Left renal pelvis (tissue), 4 donors: Measurements from ENCODE around the gene SPTBN4. TPM values are rescaled to one million over a fixed set of nuclear protein-coding genes. Genes with fewer than 3 reads are reported as not detected.
"Not testable (repeated sequence)": the region's sequence is repeated elsewhere in the genome, so short reads cannot be mapped to it uniquely, and the experiment has no call there.

Source experiments
- DNase-seq, 4 donors: peaks; one replicate each; pipeline ENCODE4 v3.0.0-alpha.2; 2013; ENCODE audit warnings: low read depth in 4 of 4, low spot score in 3 of 4
- polyA plus RNA-seq, 4 donors: library from polyadenylated mRNA; unstranded; fragments of 120-200 nt; gene quantifications; one replicate each; pipeline ENCODE4 v1.2.1, GENCODE V29; 2013; ENCODE audit not compliant: insufficient read length in 4 of 4

Gene SPTBN4
- polyA plus RNA-seq, 4 donors: 1.2 to 3.3 (median 1.8) TPM

DNA sequence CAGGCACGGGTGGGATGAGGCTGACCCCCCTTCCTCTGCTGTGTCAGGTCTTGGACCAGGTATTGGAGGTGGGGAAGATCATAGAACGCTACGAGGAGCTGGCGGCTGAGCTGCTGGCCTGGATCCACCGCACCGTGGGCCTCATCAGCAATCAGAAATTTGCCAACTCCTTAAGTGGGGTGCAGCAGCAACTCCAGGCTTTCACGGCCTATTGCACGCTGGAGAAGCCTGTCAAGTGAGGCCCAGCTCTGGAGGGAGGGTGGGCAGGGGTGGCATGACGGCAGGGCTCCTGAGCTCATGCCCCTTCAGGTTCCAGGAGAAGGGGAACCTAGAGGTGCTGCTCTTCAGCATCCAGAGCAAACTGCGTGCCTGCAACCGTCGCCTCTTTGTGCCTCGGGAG lies 35.3 kb downstream of the SPTBN4 start:
- no peak for DNase-seq

DNA sequence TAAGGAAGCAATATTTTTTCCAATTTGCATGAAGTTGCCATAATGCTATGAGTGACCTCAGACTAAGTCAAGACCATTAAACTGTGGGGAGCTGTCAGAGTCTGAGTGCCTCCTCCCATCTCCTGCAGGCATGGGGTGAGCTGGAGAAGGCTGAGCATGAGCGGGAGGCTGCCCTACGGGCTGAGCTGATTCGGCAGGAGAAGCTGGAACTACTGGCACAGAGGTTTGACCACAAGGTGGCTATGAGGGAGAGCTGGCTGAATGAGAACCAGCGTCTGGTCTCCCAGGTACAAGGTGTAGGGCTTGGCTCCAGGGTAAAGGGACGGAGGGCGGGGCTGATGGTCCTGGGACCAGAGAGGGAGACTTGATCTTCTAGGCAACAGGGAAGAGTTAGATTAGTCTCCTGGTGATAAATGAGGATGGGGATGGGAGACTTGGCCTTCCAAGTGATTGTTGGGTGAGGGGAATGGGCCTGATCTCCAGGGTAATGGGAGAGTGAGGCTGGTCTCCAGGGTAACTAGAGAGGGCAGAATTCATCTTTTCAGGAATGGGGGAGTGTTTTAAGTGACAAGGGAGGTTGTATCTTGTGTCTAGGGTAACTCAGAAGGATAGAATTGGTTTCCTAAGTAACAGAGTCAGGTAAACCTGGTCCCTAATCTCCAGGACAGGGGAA lies 36.0 kb downstream of the SPTBN4 start:
- no peak for DNase-seq

DNA sequence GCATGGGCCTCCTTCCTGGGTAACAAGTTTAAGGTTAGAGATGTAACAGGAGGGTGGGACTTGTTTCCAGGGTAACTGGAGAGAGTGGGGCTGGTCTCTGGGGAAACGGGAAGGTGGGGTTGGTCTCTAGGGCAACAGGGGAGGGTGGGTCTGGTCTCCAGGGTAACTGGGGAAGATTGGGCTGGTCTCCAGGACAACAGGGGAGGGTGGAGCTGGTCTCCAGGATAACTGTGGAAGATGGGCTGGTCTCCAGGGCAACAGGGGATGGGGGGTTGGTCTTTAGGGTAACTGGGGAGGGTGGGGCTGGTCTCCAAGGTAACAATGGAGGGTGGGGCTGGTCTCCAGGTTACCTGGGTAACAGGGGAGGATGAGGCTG lies 36.5 kb downstream of the SPTBN4 start:
- DNase-seq: no peak

DNA sequence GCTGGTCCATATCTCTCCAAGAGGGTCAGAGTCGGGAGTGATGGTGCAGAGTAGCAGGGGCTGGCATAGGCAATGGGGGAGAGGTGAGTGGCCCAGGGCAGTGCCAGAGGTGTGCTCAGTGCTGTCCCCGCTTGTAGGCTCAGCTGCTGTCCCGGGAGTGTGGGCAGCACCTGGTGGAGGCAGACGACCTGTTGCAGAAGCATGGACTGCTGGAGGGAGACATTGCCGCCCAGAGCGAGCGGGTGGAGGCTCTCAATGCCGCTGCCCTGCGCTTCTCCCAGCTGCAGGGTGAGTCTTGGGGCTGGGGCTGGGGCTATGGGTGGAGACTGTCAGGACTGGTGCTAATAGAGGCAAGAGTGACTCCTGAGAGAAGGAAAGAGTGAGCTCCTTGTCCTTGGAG lies 39.3 kb downstream of the SPTBN4 start:
- no peak for DNase-seq

DNA sequence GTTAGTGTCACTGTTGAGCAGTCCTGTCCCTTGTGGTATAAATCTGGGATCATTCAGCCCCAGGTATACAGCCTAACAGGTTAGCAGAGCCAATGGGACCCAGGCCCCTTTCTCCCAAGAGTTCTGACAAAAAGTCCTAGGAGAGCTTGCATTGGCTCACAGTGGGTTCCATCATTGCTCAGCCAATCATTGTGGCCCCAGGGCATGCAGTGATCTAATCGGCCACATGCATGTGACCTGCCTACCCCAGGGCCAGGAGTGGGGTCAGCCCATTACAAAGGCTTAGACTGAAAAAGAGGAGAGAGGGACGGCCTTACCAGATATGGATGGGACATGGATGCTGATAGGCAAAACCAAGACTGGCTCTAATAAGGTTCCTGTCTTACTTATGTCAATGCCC lies 41.1 kb downstream of the SPTBN4 start:
- DNase-seq: no peak

DNA sequence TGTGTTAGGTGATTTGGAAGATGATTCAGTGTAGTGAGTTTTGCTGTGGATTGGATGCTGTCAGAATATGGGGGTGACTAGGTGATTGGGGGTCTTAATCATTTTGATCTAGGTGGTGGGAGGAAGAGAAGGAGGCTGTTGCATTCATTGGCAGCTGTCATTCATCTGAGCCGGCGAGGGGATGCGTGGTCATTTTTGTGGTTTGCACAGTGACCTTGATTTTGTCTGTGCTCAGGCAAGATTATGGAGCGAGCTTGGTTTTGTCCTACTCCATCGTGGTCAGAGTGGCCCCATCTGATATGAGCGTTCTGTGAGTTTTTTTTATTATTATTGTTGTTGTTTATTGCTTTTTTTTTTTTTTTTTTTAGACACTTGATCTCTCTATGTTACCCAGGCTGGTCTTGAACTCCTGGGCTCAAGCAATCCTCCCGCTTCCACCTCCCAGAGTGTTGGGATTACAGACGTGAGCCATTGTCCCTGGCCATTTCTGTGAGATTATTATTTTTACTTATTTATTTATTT lies 42.0 kb downstream of the SPTBN4 start:
- no peak for DNase-seq

DNA sequence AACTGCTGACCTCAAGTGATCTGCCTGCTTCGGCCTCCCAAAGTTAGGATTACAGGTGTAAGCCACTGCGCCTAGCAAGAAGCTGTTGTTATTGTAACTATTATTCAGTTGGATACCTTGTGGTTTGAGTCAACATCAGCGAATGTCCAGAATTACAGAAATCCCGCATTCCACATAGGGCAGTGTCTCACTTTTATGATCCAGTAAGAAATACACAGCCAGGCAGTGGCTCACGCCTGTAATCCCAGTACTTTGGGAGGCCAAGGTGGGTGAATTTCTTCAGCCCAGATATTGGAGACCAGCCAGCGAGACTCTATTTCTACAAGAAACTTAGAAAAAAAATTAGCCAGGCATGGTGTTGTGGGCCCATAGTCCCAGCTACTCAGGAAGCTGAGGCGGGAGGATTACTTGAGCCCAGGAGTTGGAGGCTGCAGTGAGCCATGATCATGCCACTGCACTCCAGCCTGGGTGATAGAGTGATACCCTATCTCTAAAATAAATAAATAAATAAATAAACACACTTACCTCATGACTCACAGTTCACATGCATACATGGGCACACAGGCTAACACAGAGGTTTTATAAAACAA lies 43.8 kb downstream of the SPTBN4 start:
- no peak for DNase-seq

DNA sequence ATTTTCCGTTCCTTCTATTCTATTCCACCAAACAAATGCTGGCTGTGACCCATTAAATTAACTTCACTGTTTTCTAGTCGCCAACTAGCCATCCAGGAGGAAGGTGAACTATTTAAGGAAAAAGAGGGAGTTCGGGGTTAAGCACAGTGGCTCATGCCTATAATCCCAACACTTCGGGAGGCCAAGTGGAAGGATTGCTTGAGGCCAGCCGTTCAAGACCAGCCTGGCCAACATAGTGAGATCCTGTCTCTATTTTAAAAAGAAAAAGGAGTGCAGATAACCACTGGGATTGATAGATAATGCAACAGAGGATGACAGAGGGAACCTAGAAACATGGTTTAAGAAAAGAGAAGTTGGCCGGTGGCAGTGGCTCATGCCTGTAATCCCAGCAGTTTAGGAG lies 44.7 kb downstream of the SPTBN4 start:
- DNase-seq: no peak

DNA sequence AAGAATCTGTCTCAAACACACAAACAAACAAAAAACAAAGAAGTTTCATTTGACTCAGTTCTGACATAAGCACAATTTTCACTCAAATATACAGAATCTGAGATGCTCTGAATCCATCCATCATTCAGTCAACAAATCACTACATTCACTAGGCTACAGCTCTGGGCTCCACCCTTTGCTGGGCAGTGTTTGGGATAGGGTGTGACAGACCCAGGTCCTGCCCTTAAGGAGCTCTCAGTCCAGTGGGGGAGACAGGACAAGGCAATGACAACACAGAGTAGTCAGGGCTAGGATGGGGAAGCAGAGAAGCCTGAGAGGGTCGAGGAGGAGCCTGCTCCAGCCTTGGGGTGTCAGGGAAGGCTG lies 45.3 kb downstream of the SPTBN4 start:
- no peak for DNase-seq

DNA sequence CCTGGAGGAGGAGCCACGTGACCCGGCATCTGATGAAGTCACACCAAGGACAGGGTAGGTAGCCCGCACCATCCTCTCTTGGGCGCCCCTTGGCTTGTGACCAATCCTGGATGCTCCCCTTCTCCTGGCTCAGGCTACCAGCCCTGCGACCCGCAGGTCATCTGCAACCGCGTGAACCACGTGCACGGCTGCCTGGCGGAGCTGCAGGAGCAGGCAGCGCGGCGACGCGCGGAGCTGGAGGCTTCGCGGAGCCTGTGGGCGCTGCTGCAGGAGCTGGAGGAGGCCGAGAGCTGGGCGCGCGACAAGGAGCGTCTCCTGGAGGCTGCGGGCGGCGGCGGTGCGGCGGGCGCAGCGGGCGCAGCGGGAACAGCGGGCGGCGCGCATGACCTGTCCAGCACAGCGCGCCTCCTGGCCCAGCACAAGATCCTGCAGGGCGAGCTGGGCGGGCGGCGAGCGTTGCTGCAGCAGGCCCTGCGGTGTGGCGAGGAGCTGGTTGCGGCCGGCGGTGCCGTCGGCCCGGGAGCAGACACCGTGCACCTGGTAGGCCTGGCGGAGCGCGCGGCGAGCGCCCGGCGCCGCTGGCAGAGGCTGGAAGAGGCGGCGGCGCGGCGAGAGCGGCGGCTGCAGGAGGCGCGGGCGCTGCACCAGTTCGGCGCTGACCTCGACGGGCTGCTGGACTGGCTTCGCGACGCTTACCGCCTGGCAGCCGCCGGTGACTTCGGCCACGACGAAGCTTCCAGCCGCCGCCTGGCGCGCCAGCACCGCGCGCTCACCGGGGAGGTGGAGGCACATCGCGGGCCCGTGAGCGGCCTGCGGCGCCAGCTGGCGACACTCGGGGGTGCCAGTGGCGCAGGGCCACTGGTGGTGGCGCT lies 45.9 kb downstream of the SPTBN4 start:
- DNase-seq: no peak

DNA sequence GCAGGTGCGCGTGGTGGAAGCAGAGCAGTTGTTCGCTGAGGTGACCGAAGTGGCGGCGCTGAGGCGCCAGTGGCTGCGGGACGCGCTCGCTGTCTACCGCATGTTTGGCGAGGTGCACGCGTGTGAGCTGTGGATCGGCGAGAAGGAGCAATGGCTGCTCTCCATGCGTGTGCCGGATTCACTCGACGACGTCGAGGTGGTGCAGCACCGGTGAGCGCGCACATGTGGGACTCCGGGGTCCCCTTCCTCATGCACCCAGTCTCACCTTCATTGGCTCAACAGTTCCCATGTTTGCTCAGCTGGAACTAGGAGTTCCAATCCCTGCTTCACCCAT lies 46.5 kb downstream of the SPTBN4 start:
- no peak for DNase-seq

DNA sequence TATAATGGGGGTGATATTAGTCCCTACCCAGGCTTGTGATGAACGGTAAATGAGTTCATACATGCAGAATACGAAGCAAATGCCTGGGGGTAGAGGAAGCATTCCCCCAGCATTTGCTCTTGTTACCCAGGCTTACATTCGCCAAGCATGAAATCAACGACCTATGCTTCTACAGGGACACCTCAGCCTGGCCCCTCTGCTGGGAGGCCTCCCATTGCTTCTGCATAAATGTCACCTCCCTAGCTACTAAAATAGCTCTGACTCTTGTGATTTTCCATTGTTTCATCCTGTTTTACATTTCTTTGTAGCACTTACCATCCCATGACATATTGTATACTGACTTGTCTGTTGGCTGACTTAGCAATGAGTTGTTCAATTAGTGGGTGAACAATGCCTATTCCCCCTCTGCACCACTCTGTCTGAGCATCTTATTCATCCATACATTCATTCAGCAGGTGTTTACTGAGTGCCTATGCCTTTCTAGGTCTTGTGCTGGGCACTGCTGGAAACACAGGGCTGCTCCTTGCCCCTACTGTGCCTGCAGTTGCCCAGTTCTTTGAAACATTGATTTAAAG lies 47.0 kb downstream of the SPTBN4 start:
- no peak for DNase-seq

DNA sequence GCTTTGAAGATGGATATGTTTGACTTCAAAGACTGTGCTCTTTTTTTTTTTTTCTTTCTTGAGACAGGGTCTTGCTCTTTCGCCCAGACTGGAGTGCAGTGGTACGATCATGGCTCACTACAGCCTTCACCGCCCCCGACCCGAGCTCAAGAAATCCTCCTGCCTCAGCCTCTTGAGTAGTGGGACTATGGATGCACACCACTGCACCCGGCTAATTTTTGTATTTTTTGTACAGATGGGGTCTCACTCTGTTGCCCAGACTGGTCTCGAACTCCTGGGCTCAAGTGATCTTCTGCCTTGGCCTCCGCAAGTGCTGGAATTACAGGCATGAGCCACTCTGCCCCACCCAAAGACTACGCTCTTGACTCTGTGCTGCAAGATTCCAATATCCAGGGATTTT lies 50.4 kb downstream of the SPTBN4 start:
- DNase-seq: no peak

DNA sequence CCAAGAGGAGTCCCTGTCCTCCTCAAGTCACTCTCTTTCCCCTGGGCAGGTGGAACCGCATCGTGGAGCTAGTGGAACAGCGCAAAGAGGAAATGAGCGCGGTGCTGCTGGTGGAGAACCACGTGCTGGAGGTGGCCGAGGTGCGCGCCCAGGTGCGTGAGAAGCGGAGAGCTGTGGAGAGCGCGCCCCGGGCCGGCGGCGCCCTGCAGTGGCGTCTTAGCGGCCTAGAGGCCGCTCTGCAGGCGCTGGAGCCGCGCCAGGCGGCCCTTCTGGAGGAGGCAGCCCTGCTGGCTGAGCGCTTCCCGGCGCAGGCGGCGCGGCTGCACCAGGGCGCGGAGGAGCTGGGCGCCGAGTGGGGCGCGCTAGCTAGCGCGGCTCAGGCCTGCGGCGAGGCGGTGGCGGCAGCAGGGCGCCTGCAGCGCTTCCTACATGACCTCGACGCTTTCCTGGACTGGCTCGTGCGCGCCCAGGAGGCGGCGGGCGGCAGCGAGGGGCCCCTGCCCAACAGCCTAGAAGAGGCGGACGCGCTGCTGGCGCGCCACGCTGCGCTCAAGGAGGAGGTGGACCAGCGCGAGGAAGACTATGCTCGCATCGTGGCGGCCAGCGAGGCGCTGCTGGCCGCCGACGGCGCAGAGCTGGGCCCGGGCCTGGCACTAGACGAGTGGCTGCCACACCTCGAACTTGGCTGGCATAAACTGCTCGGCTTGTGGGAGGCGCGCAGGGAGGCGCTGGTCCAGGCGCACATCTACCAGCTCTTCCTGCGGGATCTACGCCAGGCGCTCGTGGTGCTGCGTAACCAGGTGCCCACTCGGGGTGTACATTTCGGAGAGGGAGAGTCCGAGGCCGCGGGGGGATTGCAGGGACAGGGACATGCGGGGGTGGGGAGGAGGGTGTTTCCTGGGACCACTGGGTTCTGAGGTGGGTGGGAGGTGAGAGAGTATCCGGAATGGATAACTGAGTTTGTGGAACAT lies 52.8 kb downstream of the SPTBN4 start:
- no peak for DNase-seq

DNA sequence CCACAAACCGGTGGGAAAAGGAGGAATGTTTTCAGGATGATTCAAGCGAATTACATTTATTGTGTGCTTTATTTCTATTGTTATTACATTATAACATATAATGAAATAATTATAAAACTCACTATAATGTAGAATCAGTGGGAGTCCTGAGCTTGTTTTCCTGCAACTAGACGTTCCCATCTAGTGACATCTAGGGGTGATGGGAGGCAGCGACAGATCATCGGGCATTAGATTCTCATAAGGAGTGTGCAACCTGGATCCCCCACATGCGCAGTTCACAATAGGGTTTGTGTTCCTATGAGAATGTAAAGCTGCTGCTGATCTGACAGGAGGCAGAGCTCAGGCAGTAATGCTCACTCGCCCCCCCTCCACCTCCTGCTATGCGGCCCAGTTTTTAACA lies 54.5 kb downstream of the SPTBN4 start:
- DNase-seq: no peak

DNA sequence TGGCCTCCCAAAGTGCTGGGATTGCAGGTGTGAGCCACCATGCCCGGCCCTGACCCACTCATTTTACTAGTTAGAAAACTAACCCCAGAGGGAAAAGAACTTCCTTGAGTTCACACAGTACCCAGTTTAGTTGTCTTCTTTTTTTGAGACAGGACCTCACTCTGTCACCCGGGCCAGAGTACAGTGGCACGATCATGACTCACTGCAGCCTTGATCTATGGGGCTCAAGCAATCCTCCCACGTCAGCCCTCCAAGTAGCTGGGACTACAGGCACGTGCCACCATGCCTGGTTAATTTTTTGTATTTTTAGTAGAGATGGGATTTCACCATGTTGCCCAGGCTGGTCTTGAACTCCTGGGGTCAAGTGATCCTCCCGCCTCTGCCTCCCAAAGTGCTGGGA lies 55.1 kb downstream of the SPTBN4 start:
- DNase-seq: not testable (repeated sequence)

DNA sequence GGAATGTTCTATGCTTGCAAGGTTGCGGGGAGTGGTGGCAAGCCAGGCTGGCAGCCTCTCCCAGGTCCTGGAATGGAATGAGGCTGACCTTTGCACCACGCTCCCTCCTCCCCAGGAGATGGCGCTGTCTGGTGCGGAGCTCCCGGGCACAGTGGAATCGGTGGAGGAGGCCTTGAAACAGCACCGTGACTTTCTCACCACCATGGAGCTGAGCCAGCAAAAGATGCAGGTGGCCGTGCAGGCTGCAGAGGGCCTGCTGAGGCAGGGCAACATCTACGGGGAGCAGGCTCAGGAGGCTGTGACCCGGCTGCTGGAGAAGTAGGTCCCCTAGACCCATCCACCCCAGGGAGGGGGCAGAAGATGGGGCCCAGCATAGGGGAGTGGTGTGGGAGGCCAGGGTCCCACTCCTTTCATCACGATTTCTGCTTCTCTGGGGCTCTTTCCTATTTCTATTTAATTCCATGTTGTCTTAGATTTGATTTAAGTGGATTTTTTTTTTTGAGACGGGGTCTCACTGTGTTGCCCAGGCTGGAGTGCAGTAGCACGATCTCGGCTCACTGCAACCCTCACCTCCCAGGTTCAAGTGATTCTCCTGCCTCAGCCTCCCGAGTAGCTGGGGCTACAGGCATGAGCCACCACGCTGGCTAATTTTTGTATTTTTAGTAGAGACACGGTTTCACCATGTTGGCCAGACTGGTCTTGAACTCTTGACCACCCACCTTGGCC lies 56.7 kb downstream of the SPTBN4 start:
- peak in 1 of 4 donors; percentile 29 for DNase-seq

DNA sequence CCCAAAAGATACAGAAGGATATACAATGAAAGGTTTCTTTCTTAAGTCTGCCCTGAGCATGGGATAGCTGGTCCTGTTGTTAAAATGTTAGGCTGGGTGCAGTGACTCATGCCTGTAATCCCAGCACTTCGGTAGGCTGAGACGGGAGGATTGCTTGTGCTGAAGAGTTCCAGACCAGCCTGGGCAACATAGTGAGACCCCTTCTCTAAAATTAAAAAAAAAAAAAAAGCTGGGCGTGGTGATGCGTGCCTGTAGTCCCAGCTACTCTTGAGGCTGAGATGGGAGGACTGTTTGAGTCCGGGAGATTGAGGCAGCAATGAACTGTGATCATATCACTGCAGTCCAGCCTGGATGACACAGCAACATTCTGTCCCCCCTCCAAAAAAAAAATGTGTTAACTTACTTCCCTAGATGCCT lies 57.3 kb downstream of the SPTBN4 start:
- DNase-seq: no peak

DNA sequence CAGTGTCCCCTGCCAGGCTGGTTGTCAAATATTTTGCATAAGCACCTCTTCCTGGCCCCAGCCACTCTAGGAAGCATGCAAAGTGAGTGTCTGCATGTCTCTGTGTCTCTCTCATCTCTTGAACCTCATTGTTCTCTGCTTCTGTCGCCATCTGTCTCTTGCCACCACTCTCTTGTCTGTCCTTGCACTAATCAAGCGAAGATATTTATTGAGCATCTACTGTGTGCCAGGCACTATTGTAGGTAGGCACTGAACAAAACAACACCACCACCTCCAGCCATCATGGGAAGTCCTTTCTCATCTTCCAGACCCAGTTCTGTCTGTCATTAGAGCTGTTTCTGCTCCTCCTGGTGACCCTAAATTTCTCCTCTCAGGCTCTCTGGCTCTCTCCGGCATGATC lies 57.9 kb downstream of the SPTBN4 start:
- no peak for DNase-seq
